GM23338 (cell line): Measurements from ENCODE around the gene RC3H2. TPM values are rescaled to one million over a fixed set of nuclear protein-coding genes. Genes with fewer than 3 reads are reported as not detected.

ENCODE experiments used
- ATAC-seq: fragments of 200-7000 bp; cut with Tn5 transposase; 3 replicates; pipeline ENCODE4 v1.9.1; 2020
- DNase-seq: peaks from one replicate; pipeline ENCODE4 v3.0.0-alpha.2; 2015; ENCODE audit warnings: low spot score
- H2AFZ ChIP-seq: fragments of 200-600 bp; sonication (generic); 2 replicates; pipeline ENCODE4 v1.8.0; 2016; ENCODE audit warnings: antibody characterized with exemption, mild to moderate bottlenecking, moderate library complexity
- H3F3A ChIP-seq: fragments of 200-600 bp; sonication (generic); replicated peaks from 2 replicates; pipeline ENCODE4 v1.8.0; 2017; ENCODE audit warnings: antibody characterized with exemption, mixed run types, low read depth
- H3K27ac ChIP-seq: fragments of 200-600 bp; sonication (generic); 2 replicates; pipeline ENCODE4 v1.6.1; 2016; ENCODE audit warnings: low read depth
- H3K27me3 ChIP-seq: fragments of 200-600 bp; sonication (generic); 2 replicates; pipeline ENCODE4 v1.8.0; 2016; ENCODE audit warnings: mild to moderate bottlenecking, mixed run types, moderate library complexity; ENCODE audit not compliant: insufficient read depth
- H3K36me3 ChIP-seq: fragments of 200-600 bp; sonication (generic); 2 replicates; pipeline ENCODE4 v1.8.0; 2016; ENCODE audit warnings: mild to moderate bottlenecking; ENCODE audit not compliant: insufficient read depth
- H3K4me1 ChIP-seq: fragments of 200-600 bp; sonication (generic); 2 replicates; pipeline ENCODE4 v1.8.0; 2016; ENCODE audit warnings: mild to moderate bottlenecking, moderate library complexity; ENCODE audit not compliant: insufficient read depth
- H3K4me2 ChIP-seq: fragments of 200-600 bp; sonication (generic); 2 replicates; pipeline ENCODE4 v1.7.1; 2017; ENCODE audit warnings: mixed run types
- H3K4me3 ChIP-seq: fragments of 200-600 bp; sonication (generic); 2 replicates; pipeline ENCODE4 v1.6.1; 2016; ENCODE audit warnings: mixed run types
- H3K79me2 ChIP-seq: fragments of 200-600 bp; sonication (generic); replicated peaks from 2 replicates; pipeline ENCODE4 v1.8.0; 2017; ENCODE audit warnings: mild to moderate bottlenecking; ENCODE audit not compliant: insufficient read depth
- H3K9me2 ChIP-seq: fragments of 200-600 bp; sonication (generic); 2 replicates; pipeline ENCODE4 v1.8.0; 2017; ENCODE audit not compliant: insufficient read depth
- H4K20me1 ChIP-seq: fragments of 200-600 bp; sonication (generic); replicated peaks from 2 replicates; pipeline ENCODE4 v1.8.0; 2017; ENCODE audit warnings: mild to moderate bottlenecking; ENCODE audit not compliant: insufficient read depth
- H3K27ac Mint-ChIP-seq: 2 replicates; pipeline ENCODE4 v1.8.0; 2020; ENCODE audit warnings: inconsistent platforms, mild to moderate bottlenecking, moderate library complexity, mixed read lengths
- H3K27me3 Mint-ChIP-seq: 3 replicates; pipeline ENCODE4 v1.8.0; 2022; ENCODE audit warnings: low read depth, mild to moderate bottlenecking, moderate library complexity, mixed read lengths, inconsistent platforms; ENCODE audit not compliant: insufficient read depth, poor library complexity
- H3K36me3 Mint-ChIP-seq: 3 replicates; pipeline ENCODE4 v1.8.0; 2021; ENCODE audit warnings: low read depth, mild to moderate bottlenecking, inconsistent platforms, moderate library complexity, mixed read lengths
- H3K4me1 Mint-ChIP-seq: 3 replicates; pipeline ENCODE4 v1.8.0; 2020; ENCODE audit warnings: mild to moderate bottlenecking, inconsistent platforms, mixed read lengths
- H3K4me3 Mint-ChIP-seq: 3 replicates; pipeline ENCODE4 v1.8.0; 2021; ENCODE audit warnings: moderate library complexity, mild to moderate bottlenecking, inconsistent platforms, mixed read lengths
- H3K9me3 Mint-ChIP-seq: 3 replicates; pipeline ENCODE4 v1.8.0; 2020; ENCODE audit warnings: moderate library complexity, mild to moderate bottlenecking, inconsistent platforms, mixed read lengths
- CREB1 ChIP-seq: fragments of 250-450 bp; sonication (Bioruptor Pico); IDR thresholded peaks from 2 replicates; pipeline ENCODE4 v1.5.0; 2020; ENCODE audit warnings: low read depth, mild to moderate bottlenecking, moderate library complexity
- CTCF ChIP-seq, 2 experiments: fragments of 200-600 bp in 1 of 2; sonication (generic) in 1 of 2; conservative IDR thresholded peaks; 2 replicates each; pipeline versions ENCODE4 v1.5.1 to v1.6.1; 2016 to 2017; ENCODE audit warnings: antibody characterized with exemption in 2 of 2, low read depth in 2 of 2, mild to moderate bottlenecking in 2 of 2, moderate library complexity in 1 of 2
- ETS1 ChIP-seq: IDR thresholded peaks from 2 replicates; pipeline ENCODE4 v1.6.1; 2016; ENCODE audit warnings: antibody characterized with exemption
- EZH2 ChIP-seq: fragments of 200-600 bp; sonication (generic); IDR thresholded peaks from one replicate; pipeline ENCODE4 v1.8.0; 2017; ENCODE audit warnings: antibody characterized with exemption, mild to moderate bottlenecking, low read depth; ENCODE audit not compliant: unreplicated experiment
- EZH2phosphoT487 ChIP-seq: fragments of 200-600 bp; sonication (generic); IDR thresholded peaks from one replicate; pipeline ENCODE4 v1.8.1; 2018; ENCODE audit warnings: antibody characterized with exemption; ENCODE audit not compliant: unreplicated experiment
- JUNB ChIP-seq: IDR thresholded peaks from one replicate; pipeline ENCODE4 v1.6.1; 2016; ENCODE audit warnings: antibody characterized with exemption; ENCODE audit not compliant: unreplicated experiment
- NANOG ChIP-seq: IDR thresholded peaks from 2 replicates; pipeline ENCODE4 v1.6.1; 2016; ENCODE audit warnings: antibody characterized with exemption, borderline replicate concordance
- POLR2AphosphoS5 ChIP-seq: IDR thresholded peaks from 2 replicates; pipeline ENCODE4 v1.6.1; 2016; ENCODE audit warnings: antibody characterized with exemption, low read depth
- STAT1 ChIP-seq: IDR thresholded peaks from one replicate; pipeline ENCODE4 v1.6.1; 2016; ENCODE audit warnings: antibody characterized with exemption; ENCODE audit not compliant: unreplicated experiment
- ZNF114 ChIP-seq: fragments of 250-450 bp; sonication (Bioruptor Pico); IDR thresholded peaks from 2 replicates; pipeline ENCODE4 v1.5.0; 2020; ENCODE audit warnings: mild to moderate bottlenecking, moderate library complexity
- ZNF331 ChIP-seq: fragments of 250-450 bp; sonication (Bioruptor Pico); IDR thresholded peaks from 2 replicates; pipeline ENCODE4 v1.5.0; 2020; ENCODE audit warnings: low read depth, mild to moderate bottlenecking, moderate library complexity
- ZNF462 ChIP-seq: fragments of 250-450 bp; sonication (Bioruptor Pico); IDR thresholded peaks from 2 replicates; pipeline ENCODE4 v1.5.0; 2020; ENCODE audit warnings: mild to moderate bottlenecking, moderate library complexity
- polyA plus RNA-seq: library from polyadenylated mRNA; unstranded; fragments of >200 nt; fragmentation: Nextera tagmentation; extraction: Ambion mirVana; gene quantifications from 2 replicates; pipeline ENCODE4 v1.2.1, GENCODE V29; 2016
- total RNA-seq: library from RNA; depleted of rRNA; stranded (reverse); fragments of >200 nt; shearing (Covaris generic); gene quantifications from 2 replicates; pipeline ENCODE4 v1.2.3, GENCODE V29; 2014
- TF ChIP-seq, protein P1 (sequence below): IDR thresholded peaks from one replicate; pipeline ENCODE4 v1.6.1; 2018; ENCODE audit warnings: antibody characterized with exemption; ENCODE audit not compliant: unreplicated experiment

RC3H2 gene
- total and polyA plus RNA-seq, 2 experiments from 2014 or later, result 24.9 to 37.5 TPM

- TF ChIP-seq, protein P1, sequence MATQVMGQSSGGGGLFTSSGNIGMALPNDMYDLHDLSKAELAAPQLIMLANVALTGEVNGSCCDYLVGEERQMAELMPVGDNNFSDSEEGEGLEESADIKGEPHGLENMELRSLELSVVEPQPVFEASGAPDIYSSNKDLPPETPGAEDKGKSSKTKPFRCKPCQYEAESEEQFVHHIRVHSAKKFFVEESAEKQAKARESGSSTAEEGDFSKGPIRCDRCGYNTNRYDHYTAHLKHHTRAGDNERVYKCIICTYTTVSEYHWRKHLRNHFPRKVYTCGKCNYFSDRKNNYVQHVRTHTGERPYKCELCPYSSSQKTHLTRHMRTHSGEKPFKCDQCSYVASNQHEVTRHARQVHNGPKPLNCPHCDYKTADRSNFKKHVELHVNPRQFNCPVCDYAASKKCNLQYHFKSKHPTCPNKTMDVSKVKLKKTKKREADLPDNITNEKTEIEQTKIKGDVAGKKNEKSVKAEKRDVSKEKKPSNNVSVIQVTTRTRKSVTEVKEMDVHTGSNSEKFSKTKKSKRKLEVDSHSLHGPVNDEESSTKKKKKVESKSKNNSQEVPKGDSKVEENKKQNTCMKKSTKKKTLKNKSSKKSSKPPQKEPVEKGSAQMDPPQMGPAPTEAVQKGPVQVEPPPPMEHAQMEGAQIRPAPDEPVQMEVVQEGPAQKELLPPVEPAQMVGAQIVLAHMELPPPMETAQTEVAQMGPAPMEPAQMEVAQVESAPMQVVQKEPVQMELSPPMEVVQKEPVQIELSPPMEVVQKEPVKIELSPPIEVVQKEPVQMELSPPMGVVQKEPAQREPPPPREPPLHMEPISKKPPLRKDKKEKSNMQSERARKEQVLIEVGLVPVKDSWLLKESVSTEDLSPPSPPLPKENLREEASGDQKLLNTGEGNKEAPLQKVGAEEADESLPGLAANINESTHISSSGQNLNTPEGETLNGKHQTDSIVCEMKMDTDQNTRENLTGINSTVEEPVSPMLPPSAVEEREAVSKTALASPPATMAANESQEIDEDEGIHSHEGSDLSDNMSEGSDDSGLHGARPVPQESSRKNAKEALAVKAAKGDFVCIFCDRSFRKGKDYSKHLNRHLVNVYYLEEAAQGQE, result no peak
- TF ChIP-seq NANOG (no peak), POLR2AphosphoS5 (no peak)
Observed at GRCh38 chr9:122816163-122816867, 88.8 kb downstream of the RC3H2 start (continued).

GRCh38 chr9:122815544-122815943, 89.6 kb downstream of the RC3H2 start:
- ATAC-seq, result no peak
- Mint-ChIP-seq H3K27me3 (peaks cover 3% of the 10 kb centered on the region), H3K36me3 (peaks cover 26% of the 10 kb centered on the region), H3K4me3 (no peak overlapping the region), H3K27ac (no peak overlapping the region), H3K9me3 (no peaks in the 10 kb centered on the region), H3K4me1 (no peaks in the 10 kb centered on the region)
- no peak overlapping the region for H3K4me3 ChIP-seq
- H3K4me1 ChIP-seq, result no peaks in the 10 kb centered on the region
- no peaks in the 10 kb centered on the region for H3K27me3 ChIP-seq
- peaks cover 9% of the 10 kb centered on the region for H3K79me2 ChIP-seq
- H3K9me2 ChIP-seq, result no peaks in the 10 kb centered on the region
- no peak overlapping the region for H3K4me2 ChIP-seq
- H2AFZ ChIP-seq, result no peak overlapping the region
- no peak overlapping the region for H3K27ac ChIP-seq
- H4K20me1 ChIP-seq, result peaks cover 11% of the 10 kb centered on the region
- DNase-seq, result no peak
- H3F3A ChIP-seq, result no peaks in the 10 kb centered on the region
- H3K36me3 ChIP-seq, result peaks cover 11% of the 10 kb centered on the region
- TF ChIP-seq EZH2phosphoT487 (no peak), JUNB (no peak), CREB1 (CRISPR knock-in tag) (no peak), NANOG (no peak), STAT1 (no peak), POLR2AphosphoS5 (no peak), ZNF114 (no peak), ZNF462 (CRISPR knock-in tag) (no peak), CTCF (conservative IDR thresholded peaks at IDR 0.05; ENCODE audit: low read depth in 2 of 2) (no peak), ETS1 (no peak), ZNF331 (no peak), EZH2 (no peak)
